Aorta (tissue), 5 donors: Measurements from ENCODE around the gene TTYH3. TPM values are rescaled to one million over a fixed set of nuclear protein-coding genes. Genes with fewer than 3 reads are reported as not detected.
A peak's percentile ranks its signal among the peaks of the same experiment; 100 is the strongest.

ENCODE experiments used
- ATAC-seq: fragments of 200-7000 bp; cut with Tn5 transposase; one replicate; pipeline ENCODE4 v1.9.1; 2022; ENCODE audit warnings: moderate library complexity; ENCODE audit not compliant: low FRiP score
- DNase-seq, 2 donors: peaks; one replicate each; pipeline ENCODE4 v3.0.0-alpha.2; 2020
- H3K27ac ChIP-seq, 2 donors: one replicate each; pipeline ENCODE4 v1.5.1; 2013; ENCODE audit warnings: low read length in 2 of 2, mild to moderate bottlenecking in 2 of 2, moderate library complexity in 2 of 2, control low read depth in 1 of 2, inconsistent platforms in 1 of 2, low read depth in 1 of 2
- H3K27me3 ChIP-seq, 2 donors: one replicate each; pipeline ENCODE4 v1.6.1; 2013; ENCODE audit warnings: control low read depth in 1 of 2, low read length in 1 of 2, mild to moderate bottlenecking in 1 of 2, moderate library complexity in 1 of 2; ENCODE audit not compliant: insufficient read depth in 2 of 2, control insufficient read depth in 1 of 2
- H3K36me3 ChIP-seq, 2 donors: one replicate each; pipeline ENCODE4 v1.6.1; 2013; ENCODE audit warnings: control low read depth in 1 of 2, low read length in 1 of 2, mild to moderate bottlenecking in 1 of 2; ENCODE audit not compliant: insufficient read depth in 2 of 2, control insufficient read depth in 1 of 2
- H3K4me1 ChIP-seq, 2 donors: one replicate each; pipeline ENCODE4 v1.6.1; 2013; ENCODE audit warnings: low read length in 2 of 2, control low read depth in 1 of 2, mild to moderate bottlenecking in 1 of 2, moderate library complexity in 1 of 2; ENCODE audit not compliant: insufficient read depth in 2 of 2, control insufficient read depth in 1 of 2
- H3K4me3 ChIP-seq, 2 donors: one replicate each; pipeline ENCODE4 v1.5.1; 2013; ENCODE audit warnings: low read length in 2 of 2, control low read depth in 1 of 2, mild to moderate bottlenecking in 1 of 2
- H3K9me3 ChIP-seq: one replicate; pipeline ENCODE4 v1.6.1; 2013; ENCODE audit warnings: mild to moderate bottlenecking, low read length; ENCODE audit not compliant: control insufficient read depth
- WGBS, 2 donors: extraction: QIAGEN DNeasy Blood & Tissue Kit; methylation state at CpG; one replicate each; pipeline ENCODE4 v1.1.7; 2013; 5-methylcytosine and 5-hydroxymethylcytosine counted together
- intact Hi-C, 2 donors: fragments of 100-400 bp; cut with DNase I; formaldehyde crosslinking; loops; one replicate each; pipeline versions ENCODE4 v1.14.2 to v1.15.0; 2022
- polyA plus RNA-seq, 2 donors: library from polyadenylated mRNA; stranded (reverse); fragments of 200-250 nt; gene quantifications; one replicate each; pipeline ENCODE4 v1.2.3, GENCODE V29; 2013
- total RNA-seq, 2 donors: library from RNA; stranded (reverse); fragmentation: NEBNext Ultra II Directional; extraction: Animal tissue kit (Norgen Biotek cat#: 25700); gene quantifications; one replicate each; pipeline ENCODE4 v1.2.1, GENCODE V29; 2021
- donor health status: healthy with polysubstance abuse.
- donor health status: Bipolar disorder and iron deficiency.
- donor health status: DM: no; HTN: no; CAD: no.
- donor health status: DM: no; HTN: no; CAD: no.
- donor health status: DM: yes; HTN: yes; CAD: no.

The TTYH3 gene
- total and polyA plus RNA-seq, 4 donors = 10.5 to 79.9 (median 36.9) TPM

DNA sequence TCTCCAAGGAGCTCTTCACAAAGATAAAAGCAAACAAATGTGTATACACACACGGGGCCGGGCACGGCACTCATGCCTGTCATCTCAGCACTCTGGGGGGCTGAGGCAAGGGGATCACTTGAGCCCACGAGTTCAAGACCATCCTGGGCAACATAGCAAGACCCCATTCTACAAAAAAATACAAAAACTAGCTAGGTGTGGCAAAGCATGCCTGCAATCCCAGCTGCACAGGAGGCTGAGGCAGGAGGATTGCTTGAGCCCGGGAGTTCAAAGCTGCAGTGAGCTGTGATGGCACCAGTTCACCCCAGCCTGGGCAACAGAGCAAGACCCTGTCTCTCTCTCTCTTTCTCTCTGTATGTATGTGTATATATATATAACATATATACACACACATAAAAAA, 22.3 kb downstream of the TTYH3 start:
- no peak for DNase-seq
- intact Hi-C loops = no loop called here
- no peak overlapping the region for H3K27ac ChIP-seq
- no peak for ATAC-seq
- no peaks in the 10 kb centered on the region for H3K27me3 ChIP-seq
- H3K36me3 ChIP-seq = peaks cover 0 to 2% of the 10 kb centered on the region in 2 donors
- no peak overlapping the region for H3K4me3 ChIP-seq
- H3K4me1 ChIP-seq = no peaks in the 10 kb centered on the region
- no peaks in the 10 kb centered on the region for H3K9me3 ChIP-seq
- WGBS, 2 donors = 88 to 90% methylated on average over 5 of the region's 5 CpGs

DNA sequence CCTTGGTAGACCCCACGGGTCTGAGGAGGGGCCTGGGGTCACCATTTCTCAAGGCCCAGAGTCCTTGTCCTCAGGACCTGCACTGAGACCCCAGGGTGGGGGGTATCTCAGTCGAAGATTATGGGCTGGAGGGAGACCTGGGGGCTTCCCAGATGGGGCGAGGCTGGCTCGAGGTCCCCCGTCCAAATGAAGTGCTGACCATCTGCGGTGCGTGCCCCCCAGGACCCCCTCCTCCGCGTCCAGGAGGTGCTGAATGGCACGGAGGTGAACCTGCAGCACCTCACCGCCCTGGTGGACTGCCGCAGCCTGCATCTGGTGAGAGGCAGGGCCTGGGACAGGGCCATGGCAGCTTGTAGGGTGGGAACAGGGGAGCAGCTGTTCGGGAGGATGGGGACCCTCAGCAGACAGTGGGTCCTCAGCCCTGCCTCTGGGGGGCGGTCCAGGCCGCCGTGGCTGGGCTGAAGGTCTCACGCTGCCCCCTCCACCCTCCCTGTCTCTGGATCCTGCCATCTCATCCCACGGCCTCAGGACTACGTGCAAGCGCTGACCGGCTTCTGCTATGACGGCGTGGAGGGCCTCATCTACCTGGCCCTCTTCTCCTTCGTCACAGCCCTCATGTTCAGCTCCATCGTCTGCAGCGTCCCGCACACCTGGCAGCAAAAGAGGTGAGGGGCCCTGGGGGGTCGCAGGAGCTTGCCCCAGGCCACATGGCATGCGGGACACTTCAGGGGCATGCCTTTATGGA, 24.3 kb downstream of the TTYH3 start:
- intact Hi-C loops = no loop called here
- H3K4me3 ChIP-seq = no peak overlapping the region
- no peaks in the 10 kb centered on the region for H3K4me1 ChIP-seq
- WGBS, 2 donors = 94 to 96% methylated on average over 29 of the region's 29 CpGs
- no peaks in the 10 kb centered on the region for H3K9me3 ChIP-seq
- peaks cover 0 to 2% of the 10 kb centered on the region in 2 donors for H3K36me3 ChIP-seq
- ATAC-seq (no peak), DNase-seq (peak in 1 of 2 donors; percentile 41)
- H3K27me3 ChIP-seq = no peaks in the 10 kb centered on the region
- H3K27ac ChIP-seq = no peak overlapping the region

DNA sequence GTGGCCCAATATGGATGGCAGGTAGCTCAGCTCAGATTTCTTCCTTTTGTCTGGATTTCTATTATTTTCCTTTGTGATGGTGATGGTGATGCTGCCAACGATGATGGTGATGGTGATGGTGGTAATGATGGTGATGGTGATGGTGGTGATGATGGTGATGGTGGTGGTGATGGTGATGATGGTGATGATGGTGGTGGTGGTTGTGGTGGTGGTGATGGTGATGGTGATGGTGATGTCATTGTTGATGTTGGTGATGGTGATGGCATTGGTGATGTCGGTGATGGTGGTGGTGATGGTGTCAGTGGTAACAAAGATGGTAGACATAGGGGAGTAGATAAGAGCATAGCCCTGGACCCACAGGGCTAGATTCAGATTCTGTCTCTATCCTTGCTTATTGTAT, 25.4 kb downstream of the TTYH3 start:
- no peaks in the 10 kb centered on the region for H3K4me1 ChIP-seq
- intact Hi-C loops = no loop called here
- no peak overlapping the region for H3K27ac ChIP-seq
- no peaks in the 10 kb centered on the region for H3K36me3 ChIP-seq
- no peaks in the 10 kb centered on the region for H3K9me3 ChIP-seq
- no peak overlapping the region for H3K4me3 ChIP-seq
- ATAC-seq (no peak), DNase-seq (no peak)
- no peaks in the 10 kb centered on the region for H3K27me3 ChIP-seq
- 74 to 98% methylated on average over 2 of the region's 2 CpGs for WGBS, 2 donors

DNA sequence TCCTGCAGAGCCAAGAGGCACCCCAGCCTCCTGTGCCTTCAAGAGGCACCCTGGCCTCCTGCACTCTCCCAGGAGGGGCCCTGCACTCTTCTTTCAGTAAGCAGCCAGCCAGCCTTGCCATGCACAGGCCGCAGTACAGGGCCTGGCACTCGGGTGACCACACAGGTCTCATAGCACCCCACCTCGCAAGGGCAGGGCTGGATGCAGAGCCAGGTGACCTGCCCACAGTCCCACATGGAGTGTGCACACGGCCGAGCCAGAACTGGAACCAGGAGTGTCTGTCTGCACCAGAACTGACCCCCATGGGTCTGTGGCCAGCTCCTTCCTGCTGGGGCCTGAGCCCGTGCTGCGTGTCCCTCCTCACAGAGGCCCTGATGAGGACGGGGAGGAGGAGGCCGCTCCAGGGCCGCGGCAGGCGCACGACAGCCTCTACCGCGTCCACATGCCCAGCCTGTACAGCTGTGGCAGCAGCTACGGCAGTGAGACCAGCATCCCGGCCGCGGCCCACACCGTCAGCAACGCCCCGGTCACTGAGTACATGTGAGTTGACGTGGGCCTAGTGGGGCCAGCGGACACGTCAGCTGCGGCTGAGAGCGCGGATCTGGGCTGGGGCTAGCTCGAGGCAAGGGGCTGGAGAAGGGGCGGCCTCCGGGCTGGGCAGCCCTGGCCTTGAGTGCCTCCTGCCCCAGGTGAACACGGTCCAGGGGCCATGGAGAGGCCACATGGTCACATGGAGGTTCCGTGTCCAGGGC, 26.3 kb downstream of the TTYH3 start:
- DNase-seq (peak in 1 of 2 donors; percentile 43), ATAC-seq (no peak)
- intact Hi-C loops = no loop called here
- 95 to 96% methylated on average over 33 of the region's 33 CpGs for WGBS, 2 donors
- no peak overlapping the region for H3K27ac ChIP-seq
- no peaks in the 10 kb centered on the region for H3K4me1 ChIP-seq
- no peaks in the 10 kb centered on the region for H3K36me3 ChIP-seq
- H3K4me3 ChIP-seq = no peak overlapping the region
- H3K9me3 ChIP-seq = no peaks in the 10 kb centered on the region
- no peaks in the 10 kb centered on the region for H3K27me3 ChIP-seq

DNA sequence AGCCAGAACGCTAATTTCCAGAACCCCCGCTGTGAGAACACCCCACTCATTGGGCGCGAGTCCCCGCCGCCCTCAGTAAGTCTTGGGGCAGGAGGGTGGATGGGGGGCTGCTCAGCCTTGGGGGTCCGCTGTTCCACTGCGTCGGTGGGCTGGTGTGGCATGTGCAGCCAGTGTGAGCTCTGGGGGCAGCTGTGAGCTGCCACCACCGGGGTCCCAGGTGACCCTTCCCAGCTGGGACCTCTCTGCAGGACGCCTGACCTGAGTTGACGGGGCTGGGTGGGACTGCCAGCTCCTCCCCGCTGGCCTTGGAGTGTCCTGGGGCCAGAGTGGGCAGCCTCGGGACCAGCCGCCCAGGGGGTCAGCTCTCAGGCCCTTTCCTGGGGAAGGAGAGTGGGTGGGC, 27.2 kb downstream of the TTYH3 start:
- intact Hi-C loops = no loop called here
- no peak overlapping the region for H3K4me3 ChIP-seq
- ATAC-seq (no peak), DNase-seq (no peak)
- WGBS, 2 donors = 93 to 94% methylated on average over 15 of the region's 15 CpGs
- H3K27ac ChIP-seq = no peak overlapping the region
- H3K9me3 ChIP-seq = no peaks in the 10 kb centered on the region
- no peaks in the 10 kb centered on the region for H3K27me3 ChIP-seq
- no peaks in the 10 kb centered on the region for H3K36me3 ChIP-seq
- H3K4me1 ChIP-seq = no peaks in the 10 kb centered on the region

DNA sequence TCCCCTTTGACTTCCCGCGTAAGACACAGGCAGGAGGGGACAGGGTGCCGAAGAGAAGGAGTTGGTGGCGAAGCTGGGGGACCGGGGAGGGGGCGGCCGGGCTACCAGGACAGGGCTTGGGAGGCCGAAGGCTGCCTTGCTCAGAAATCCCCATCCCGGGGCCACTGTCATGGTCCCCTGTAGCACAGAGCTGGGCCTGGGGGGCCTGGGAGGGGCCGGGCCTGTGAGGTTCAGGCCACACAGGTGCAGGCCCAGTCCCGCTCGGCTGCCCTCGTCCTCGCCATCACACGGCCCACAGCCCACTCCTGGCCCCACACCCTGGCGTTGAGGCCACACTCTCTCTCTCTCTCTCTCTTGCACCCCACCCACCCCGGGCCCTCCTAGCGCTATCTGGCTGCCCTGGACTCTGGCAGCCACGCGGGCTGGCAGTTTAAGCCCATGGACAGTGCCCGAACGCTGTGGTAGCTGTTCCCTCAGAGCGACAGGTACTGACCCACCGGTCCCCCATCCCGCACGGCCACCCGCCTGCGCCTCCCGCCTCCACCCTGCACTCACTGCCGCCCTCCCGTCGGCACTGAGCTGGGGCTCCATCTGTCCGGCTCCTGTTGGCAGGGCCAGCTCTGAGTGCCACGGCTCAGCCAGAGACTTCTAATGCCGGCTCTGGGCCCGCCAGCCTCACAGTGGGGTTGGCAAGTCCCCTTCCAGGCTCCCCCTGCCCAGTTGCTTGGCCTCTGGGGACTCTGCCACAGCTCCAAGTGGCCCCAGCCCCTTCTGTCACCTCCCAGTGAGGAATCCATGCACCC, 28.0 kb downstream of the TTYH3 start:
- Histone ChIP-seq H3K27me3 (no peaks in the 10 kb centered on the region), H3K4me1 (no peaks in the 10 kb centered on the region), H3K4me3 (no peak overlapping the region), H3K9me3 (no peaks in the 10 kb centered on the region), H3K36me3 (no peaks in the 10 kb centered on the region), H3K27ac (no peak overlapping the region)
- WGBS, 2 donors = 89 to 91% methylated on average over 36 of the region's 36 CpGs
- no peak for DNase-seq
- intact Hi-C loops = loop anchor here in 1 of 2 donors (10.0 kb wide), 1 partner anchor 85 kb away; no protein-coding TSS in a partner anchor
- no peak for ATAC-seq

DNA sequence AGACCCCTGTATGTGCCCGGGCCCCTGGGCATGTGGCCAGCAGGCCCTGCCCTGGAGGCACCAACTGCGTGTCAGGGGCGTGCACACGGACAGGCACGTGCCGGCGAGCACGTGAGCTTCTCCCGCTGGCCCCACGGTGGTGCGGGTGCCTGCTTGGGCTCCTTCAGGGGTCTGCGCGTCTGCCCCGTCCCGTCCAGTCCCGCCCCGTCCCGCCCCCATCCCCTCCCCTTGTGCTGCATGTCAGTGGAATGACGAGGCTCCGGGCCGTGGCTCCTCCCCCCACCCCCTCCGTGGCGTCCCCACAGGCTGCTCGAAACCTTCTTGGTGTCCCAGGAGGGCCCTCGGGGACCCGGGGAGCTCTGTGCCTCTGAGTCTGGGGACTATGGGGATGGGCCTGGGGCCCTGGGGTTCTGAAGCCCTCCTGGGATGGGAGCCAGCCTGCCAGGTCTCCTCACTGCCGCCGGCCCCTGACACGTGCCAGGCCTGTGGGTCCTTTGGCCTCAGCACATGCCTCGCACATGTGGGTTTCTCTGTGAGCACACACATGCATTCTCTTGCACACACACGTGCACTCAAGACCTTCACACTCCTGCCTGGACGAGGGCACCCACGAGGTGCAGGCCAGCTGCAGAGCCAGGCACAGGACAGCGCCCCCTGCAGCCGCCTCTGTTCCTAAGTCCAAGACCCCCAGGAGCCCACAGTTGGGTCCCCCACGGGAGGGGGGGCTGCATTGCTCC, 28.7 kb downstream of the TTYH3 start:
- no peak overlapping the region for H3K4me3 ChIP-seq
- H3K27me3 ChIP-seq = no peaks in the 10 kb centered on the region
- DNase-seq = peak in 1 of 2 donors; percentile 46
- no peaks in the 10 kb centered on the region for H3K36me3 ChIP-seq
- H3K27ac ChIP-seq = no peak overlapping the region
- H3K9me3 ChIP-seq = no peaks in the 10 kb centered on the region
- WGBS, 2 donors = 79 to 82% methylated on average over 36 of the region's 36 CpGs
- no peaks in the 10 kb centered on the region for H3K4me1 ChIP-seq
- intact Hi-C loops = loop anchor here in 1 of 2 donors (10.0 kb wide), 1 partner anchor 86 kb away; no protein-coding TSS in a partner anchor
- no peak for ATAC-seq

DNA sequence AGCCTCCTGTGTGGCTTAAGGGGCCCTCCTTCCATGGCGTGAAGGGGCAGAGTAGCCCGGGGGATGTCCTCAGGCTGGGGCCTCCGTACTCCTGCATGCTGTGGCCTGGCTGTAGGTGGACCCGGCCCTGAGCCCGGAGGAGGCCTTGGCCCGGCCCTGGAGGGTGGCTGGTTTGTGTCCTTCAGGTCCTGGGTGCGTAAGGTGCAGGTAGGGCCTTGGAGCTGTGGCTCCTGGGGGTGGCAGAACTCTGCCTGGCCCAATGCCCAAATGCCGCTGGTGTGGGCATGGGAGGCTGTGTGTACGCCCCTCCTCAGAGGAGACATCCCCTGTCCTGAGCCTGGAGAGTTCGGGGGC, 29.3 kb downstream of the TTYH3 start:
- no peak overlapping the region for H3K4me3 ChIP-seq
- H3K36me3 ChIP-seq = no peaks in the 10 kb centered on the region
- no peaks in the 10 kb centered on the region for H3K4me1 ChIP-seq
- peak in 1 of 2 donors; percentile 76 for DNase-seq
- WGBS, 2 donors = 90 to 92% methylated on average over 9 to 10 of the region's 10 CpGs
- no peaks in the 10 kb centered on the region for H3K27me3 ChIP-seq
- intact Hi-C loops = loop anchor here in 1 of 2 donors (10.0 kb wide), 1 partner anchor 86 kb away; no protein-coding TSS in a partner anchor
- no peak overlapping the region for H3K27ac ChIP-seq
- no peak for ATAC-seq
- H3K9me3 ChIP-seq = no peaks in the 10 kb centered on the region
